KBM-7 (cell line): ENCODE measurements around the gene ANKRD22.
"Not testable (repeated sequence)": the region's sequence is repeated elsewhere in the genome, so short reads cannot be mapped to it uniquely, and the experiment has no call there.

Experiments used
- DNase-seq: peaks from one replicate; pipeline ENCODE4 v3.0.0-alpha.2; 2015
- in situ Hi-C: fragments of 300-500 bp; cut with MboI; formaldehyde crosslinking; loops from 2 replicates; pipeline ENCODE4 v1.14.3; 2020; ENCODE audit warnings: low sequenced_read_pairs, low pct_unique_long_range_greater_than_20kb, mixed read lengths

The ANKRD22 gene

DNA sequence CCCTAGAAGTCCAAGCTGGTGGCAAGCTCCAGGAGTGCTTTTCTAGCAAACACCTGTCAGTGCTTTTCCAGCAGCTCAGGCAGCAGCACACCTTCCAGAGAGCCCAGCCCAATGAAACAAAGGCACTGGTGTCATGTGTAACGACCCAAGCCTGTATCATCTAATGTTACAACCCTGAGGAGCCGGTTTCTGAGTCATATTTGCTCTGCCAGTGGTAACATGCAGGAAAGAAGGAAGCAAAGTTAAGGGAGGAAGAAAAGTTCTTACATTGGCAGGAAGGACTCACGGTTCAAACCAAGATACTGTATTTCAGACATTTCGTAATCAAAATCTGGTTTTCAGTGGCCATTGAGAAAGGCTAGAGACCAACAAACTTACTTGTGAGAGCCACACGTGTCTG, at the start of gene ANKRD22:
Gene ANKRD22, minus strand, starts transcription at position 139 of the 400 bp plus-strand sequence. CDS start 237 bp downstream, outside the sequence.
- DNase-seq = peak; percentile 71
- in situ Hi-C loops = no loop called here

DNA sequence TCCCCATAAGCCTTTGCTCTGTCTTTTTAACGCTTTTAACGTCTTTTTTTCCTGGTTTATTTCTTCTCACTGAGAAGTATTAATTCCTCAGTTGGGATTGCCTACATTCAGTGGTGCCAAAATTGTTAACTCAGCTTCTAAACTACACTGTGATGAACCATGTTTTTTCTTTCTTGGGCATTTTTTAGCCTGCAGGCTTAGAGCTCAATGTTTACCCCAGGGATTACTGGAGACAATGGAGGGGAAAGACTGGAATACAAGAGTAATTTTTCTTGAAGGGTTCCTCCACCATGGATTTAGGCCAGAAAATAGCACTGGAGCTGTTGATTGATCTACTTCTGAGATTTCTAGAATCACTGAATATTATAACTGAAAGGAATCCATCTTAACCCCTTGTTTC, 48.2 kb upstream of the ANKRD22 start:
- in situ Hi-C loops = no loop called here
- no peak for DNase-seq

DNA sequence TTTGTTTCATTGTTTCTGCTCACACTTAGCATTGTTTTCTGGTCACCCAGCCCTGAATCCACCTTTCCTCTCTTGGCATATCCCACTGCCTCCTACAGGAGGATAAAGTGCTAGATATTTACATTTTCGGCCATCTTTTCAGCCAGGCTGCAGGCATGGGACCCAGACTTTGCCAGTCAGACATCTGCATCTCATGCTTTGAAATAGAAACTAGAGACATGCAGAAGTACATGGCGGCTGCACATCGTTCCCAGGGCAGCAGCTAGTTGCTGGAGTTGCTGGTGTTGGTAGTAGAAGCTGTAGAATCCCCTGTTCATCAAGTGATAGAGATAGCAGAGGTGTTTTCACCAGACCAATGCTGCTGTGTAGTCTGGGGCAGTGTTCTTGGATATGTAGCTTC, 47.1 kb upstream of the ANKRD22 start:
- no peak for DNase-seq
- in situ Hi-C loops = no loop called here

DNA sequence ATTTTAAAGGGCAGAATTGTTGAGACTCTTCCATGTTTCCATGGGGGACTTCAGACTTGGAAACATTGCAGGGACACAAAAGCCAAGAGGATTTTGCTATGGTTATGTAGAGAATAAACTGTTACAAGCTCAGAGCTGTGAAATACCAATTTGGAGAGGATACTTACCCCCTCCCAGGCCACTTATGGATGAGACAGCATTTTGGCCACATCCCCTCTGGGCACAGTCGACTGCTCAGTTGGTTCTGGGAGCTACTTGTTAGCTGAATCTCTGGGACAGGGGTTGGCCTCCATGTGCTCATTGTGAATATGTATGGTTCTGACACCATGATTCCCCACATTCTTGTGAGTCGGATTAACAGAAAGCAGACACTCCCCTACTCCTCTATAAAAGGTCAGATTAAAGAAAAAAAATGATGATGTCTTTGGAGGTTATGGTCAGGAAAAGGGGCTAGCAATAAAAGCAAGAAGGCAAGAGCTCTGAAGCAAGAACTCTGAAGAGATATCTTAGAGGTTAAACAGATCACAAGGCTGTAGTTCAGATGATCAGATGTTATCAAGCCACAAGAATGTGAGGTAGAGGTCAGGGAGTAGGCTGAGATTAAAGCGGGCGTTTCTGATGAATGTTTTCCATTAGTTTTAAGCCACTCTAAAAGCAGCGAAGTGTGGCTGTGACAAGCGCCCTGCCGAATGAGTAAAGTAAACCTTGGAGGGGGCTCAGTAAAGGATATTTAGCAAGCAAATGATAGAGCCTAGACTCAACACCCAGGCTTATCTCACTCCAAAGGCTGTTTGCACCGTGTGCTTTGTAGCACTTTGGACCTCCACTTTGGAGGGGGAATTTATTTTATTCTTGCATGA, 45.6 kb upstream of the ANKRD22 start:
- DNase-seq = no peak
- in situ Hi-C loops = no loop called here

DNA sequence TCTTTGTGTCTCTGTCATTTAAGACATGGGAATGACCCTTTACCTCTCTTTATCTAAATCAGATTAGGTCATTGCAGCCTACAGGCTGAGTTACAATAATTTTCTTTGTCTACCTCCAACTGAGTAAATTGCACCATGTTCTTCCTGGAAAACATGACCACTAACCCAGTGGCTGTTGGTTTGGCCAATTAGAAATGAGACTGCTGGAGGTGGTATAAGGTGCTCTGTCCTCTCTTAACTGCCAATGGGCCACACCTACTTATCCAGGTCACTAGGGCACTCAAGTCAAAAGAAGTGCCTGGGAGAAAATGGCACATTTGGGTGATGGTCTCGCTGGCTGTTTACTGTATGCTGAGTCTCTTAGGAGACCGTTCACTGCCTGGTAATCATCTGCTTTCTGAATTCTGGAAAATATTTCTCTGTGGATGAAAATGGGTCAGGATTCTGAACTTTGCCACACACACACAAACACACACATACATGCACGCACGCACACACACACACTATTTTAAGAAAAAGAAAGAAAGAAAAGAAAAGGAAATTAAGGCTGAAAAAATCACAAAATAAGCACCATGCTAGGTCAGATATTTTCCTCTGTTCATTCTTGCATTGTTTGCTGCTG, 44.8 kb upstream of the ANKRD22 start:
- in situ Hi-C loops = no loop called here
- DNase-seq = no peak

DNA sequence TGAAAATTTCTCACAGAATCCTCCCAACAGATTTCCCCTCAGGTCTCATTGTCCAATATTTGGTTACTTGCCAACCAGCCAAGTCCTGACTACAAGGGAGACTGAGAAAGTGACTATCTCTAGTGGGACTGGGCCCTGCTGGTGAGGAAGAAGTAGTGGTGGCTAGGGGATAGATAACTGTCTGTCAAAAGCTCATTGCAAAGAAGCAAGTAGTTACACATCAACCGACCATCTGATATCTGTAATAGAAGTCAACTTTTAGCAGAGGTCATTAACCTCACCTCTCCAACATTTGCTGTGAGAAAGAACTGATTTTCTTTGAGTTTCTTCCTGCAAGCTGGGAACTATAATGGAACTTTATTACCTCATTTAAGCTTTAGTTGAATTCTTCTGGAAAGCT, 43.6 kb upstream of the ANKRD22 start:
- no peak for DNase-seq

DNA sequence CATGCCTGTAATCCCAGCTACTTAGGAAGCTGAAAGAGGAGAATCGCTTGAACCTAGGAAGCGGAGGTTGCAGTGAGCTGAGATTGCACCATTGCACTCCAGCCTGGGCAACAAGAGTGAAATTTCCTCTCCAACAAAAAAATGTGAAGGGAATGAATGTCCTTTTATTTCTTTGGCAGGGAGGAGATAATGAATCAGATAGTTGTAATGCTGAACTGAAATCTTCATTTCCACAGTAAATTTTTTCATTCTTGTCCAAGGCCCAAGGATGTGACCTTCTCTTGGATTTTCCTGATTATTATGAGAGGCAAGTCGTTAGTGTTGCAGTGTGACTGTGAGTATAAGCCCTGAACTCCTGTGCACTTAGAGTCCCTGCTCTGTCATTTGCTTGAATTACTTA, 42.0 kb upstream of the ANKRD22 start:
- no peak for DNase-seq

More for the DNA sequence above, 43.6 kb upstream of the ANKRD22 start:
- in situ Hi-C loops = no loop called here

DNA sequence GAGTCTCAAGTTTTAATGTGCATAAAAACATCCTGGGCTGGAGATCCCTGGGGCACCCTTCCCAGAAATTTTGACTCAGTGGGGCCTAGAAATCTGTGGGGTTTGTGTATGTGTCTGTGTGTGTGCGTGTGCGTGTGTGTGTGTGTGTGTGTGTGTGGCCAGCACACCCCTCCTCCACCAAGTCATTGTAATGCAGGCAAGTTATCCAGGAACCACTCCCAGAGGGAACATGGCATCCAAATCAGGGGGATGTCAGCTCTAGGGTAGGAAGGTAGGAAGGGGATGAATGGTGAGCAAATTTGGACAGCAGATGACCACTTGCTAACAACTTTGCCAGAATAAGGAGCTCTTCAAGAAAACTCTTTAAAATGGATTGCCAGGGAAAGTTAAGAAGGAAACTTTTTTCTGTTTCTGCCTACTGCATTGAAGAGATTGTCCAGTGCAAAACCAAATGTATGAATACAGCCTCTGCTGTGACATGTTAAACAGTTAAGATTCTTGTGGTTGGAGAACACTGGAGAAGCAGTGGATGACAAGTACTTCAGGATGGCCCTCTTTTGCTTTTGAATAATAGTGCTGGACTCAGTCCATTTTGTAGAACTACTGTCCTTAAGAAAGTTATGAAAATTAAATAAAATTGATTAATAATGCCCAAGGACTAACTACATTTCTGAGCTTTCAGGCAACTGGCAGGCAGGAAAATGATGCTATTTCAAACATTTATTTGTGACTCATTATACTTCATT, 40.8 kb upstream of the ANKRD22 start:
- in situ Hi-C loops = no loop called here
- DNase-seq = no peak

More for the DNA sequence above, 42.0 kb upstream of the ANKRD22 start:
- in situ Hi-C loops = no loop called here

DNA sequence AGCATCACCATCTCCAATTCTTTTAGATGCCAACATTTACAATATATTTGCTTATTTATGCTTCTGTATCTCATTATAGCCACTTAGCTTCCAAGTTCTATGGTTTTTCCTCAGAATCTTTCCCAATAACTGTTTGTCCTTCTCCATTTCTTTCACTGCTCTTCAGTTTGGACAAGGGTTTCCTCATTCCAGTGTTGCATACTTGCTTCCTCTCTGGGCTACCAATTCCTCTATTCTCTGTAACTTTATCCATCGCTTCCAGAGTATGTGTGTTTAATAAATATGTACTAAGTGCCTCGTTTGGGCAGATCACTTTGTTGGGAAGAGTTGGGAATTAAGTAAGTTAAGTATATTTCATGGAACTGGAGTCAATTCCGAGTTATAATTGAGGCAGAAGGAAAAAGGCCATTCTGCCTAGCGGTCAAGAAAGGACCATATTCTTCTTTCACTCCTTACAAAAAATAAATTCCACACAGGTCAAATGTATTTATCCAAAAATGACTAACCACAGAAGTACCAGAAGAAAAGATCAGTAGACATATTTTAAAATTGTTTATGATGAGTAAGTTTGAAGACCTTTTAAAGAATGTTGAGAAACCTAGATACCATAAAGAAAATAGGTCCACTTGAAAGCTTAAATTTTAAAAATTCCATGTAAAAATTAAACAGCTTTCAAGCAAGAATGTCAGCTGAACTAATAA, 39.2 kb upstream of the ANKRD22 start:
- DNase-seq = no peak
- in situ Hi-C loops = no loop called here

DNA sequence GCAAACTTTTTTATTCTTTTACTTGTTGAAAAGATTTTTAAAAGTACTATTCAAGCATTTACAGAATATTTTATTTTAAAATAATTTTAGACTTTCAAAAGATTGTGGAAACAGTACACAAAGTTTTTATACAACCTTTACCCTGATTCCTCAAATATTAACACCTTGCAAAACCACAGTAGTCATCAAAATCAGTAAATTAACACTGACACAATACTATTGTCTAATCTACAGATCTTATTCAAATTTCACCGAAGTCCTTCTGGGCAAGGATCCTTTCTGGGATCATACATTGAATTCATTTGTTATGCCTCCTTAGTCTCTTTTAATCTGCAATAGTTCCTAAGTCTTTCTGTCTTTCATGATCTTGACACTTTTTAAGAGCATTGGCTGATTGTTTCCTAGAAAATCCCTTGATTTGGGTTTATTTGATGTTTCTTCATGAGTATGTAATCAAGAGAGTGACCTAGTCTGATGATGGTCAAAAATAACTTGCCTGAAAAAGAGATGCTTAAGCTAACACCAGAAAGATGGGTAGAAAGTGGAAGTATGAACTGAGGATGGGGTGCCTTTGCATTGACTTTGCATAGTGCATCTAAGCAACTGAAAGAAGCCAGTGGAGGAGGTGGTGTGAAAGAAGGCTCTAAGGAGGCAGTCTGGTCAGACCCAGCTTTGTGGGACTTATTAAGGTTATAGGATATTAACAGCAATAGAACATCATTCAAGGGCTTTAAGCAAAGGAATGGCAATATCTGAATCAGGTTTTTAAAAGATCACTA, 38.1 kb upstream of the ANKRD22 start:
- in situ Hi-C loops = no loop called here
- no peak for DNase-seq

DNA sequence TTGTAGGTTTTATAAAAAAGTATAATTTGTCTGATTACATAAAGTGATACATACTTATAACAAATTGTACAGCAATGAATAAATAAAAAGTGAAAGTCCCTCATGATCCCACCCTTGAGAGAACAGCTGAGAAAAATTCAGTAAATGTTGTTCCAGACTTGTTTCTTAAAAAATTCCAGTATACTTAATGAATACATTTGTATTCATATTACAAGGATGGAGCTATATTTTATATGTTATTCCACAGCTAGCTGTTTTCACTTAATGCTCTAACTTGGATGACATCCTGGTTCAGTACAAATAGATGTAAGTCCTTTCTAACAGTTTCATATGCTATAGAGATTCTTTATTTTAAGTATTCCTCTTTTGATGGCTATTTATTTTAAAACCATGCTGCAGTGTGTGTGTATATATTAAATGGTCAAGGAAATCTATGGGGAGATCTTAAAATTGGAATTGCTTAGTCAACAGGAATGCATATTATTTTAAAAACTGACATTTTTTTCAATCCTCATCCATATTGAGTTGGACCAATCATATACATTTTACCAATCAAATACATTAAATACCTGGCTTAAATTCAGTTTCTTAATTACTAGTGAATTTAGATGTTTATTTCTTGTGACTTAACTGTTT, 37.3 kb upstream of the ANKRD22 start:
- no peak for DNase-seq
- in situ Hi-C loops = no loop called here

DNA sequence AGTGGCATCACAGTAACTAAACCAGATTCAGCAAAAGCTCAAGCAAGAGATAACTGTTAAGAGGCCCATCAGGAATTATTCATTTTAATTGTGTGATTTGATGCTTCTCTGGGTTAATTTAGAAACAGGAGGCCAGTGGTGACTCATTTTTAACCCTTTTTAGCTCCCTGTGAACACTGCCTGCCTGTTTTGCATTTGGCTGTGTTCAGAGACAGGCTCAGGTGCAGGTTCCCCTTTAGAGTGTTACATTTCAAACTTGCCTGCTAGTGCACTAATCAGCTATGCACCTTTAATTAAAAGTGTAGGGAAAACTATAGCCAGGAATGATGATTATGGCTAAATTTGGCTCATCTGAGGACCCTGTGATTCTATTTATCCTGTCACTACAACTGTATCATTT, 34.9 kb upstream of the ANKRD22 start:
- in situ Hi-C loops = no loop called here
- DNase-seq = no peak

DNA sequence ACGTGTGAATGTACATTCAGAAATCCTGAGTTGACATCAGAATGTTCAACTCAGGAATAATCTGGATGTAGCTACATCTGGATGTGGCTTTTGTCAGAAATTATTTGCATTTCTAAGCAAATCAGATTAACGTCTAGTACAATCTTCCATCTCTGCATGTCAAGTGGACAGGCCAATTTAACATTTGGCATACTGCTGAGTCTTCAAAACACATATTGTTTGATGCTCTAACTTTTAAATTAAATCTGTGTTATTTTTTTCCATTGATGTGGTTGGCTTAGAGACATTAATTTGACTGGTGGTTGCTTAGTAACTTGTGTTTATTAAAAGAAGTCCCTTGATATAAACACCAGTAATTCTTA, 31.8 kb upstream of the ANKRD22 start:
- no peak for DNase-seq
- in situ Hi-C loops = no loop called here

DNA sequence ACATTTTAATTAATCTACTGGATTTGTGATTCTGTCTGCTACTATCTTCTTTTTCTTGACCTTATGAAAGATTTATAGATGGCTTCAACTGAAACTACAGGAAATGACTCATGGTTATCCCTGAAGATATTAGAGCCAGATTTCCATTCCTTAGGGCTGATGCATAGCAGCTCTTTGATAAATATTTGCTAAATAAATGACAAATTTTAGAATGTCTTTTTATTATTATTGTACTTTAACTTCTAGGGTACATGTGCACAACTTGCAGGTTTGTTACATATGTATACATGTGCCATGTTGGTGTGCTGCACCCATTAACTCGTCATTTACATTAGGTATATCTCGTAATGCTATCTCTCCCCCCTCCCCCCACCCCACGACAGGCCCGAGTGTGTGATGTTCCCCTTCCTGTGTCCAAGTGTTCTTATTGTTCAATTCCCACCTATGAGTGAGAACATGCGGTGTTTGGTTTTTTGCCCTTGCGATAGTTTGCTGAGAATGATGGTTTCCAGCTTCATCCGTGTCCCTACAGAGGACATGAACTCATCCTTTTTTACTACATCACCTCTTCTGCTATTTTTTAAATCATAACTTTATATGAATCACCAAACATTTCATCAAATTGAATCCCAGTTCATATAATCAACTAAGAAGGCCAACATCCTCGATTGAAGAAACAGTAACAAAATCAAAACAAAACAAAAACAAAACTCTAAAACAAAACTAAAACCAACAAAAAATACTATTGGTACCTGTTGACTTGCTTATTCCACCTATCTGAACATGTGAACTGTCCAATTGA, 31.2 kb upstream of the ANKRD22 start:
- in situ Hi-C loops = not testable (repeated sequence)

DNA sequence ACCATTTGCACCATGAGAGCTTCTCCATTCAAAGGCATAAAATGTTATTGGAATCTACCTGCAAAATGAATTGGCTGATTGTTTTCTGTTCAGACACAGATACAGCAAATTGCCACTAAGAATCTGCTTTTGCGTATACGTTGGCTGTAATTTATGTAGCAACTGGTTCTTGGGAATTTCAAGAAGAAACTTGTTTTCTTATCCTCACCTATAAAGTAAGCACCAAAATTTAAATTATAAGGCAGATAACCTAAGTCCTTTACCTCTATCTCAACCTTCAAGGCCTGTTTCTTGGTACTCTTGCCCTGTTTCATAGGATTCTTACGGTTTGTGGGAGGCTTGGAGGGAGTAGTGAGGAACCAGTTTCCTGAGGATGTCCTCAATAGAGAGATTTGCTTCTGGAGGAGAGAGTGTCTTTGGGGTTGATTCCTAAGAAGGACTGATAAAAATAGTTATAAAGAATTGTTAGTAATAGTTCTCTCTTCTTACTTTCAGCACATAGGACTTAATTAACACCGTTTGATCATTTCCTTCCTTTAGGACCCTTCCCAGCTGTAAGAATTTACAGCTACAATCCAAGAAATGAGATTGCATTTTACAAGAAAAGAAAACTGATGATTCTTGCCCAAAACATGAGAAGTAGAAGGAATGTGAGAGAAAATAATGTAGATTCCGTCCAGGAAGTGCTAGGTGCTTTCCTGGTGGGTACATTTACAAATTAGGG, 30.4 kb upstream of the ANKRD22 start:
- DNase-seq = no peak
- in situ Hi-C loops = no loop called here

More for the DNA sequence above, 31.2 kb upstream of the ANKRD22 start:
- DNase-seq = not testable (repeated sequence)

DNA sequence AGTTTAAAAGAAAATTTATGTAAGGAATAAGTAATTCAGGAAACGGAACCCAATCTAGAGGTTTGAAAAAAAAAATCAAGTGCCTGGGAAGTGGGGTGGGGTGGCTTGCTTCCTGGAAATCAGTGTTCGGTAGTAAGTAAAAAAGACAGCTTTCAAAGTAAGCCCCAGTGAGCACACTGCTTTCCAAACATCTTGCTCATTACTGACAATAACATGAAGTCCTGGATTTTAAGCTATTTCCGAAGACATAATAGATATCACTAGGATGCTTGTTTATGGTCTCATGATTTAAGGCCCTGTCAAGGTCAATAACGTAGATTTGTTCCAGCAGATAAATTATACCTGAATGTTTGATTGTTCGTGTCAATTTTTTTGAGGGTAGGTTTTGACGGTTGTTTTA, 29.7 kb upstream of the ANKRD22 start:
- no peak for DNase-seq
- in situ Hi-C loops = no loop called here
